ENCODE results near the gene MYD88. TPM values are rescaled to one million over a fixed set of nuclear protein-coding genes. Genes with fewer than 3 reads are reported as not detected.

MYD88 gene
- total RNA-seq, 6 donors from 2014 or later = 38.1 to 116 (median 83.3) TPM

- ATAC-seq (ENCODE audit: low FRiP score in 2 of 2) (no peak), DNase-seq (no peak)
- no peaks in the 10 kb centered on the region for H3K27me3 ChIP-seq
- H3K9me3 ChIP-seq = no peaks in the 10 kb centered on the region
- H3K27ac ChIP-seq = no peak overlapping the region
- H3K36me3 ChIP-seq = no peaks in the 10 kb centered on the region
- H3K4me1 ChIP-seq = peaks cover 0 to 3% (median 0%) of the 10 kb centered on the region in 4 donors
- 81 to 86% methylated on average over 3 to 6 of the region's 6 CpGs for WGBS, 2 donors
- H3K4me3 ChIP-seq = no peak overlapping the region
- TF ChIP-seq POLR2AphosphoS5 (IDR thresholded peaks at IDR 0.05) = no peak
- TF ChIP-seq POLR2A (IDR thresholded peaks at IDR 0.05) = no peak
- TF ChIP-seq, protein P1, sequence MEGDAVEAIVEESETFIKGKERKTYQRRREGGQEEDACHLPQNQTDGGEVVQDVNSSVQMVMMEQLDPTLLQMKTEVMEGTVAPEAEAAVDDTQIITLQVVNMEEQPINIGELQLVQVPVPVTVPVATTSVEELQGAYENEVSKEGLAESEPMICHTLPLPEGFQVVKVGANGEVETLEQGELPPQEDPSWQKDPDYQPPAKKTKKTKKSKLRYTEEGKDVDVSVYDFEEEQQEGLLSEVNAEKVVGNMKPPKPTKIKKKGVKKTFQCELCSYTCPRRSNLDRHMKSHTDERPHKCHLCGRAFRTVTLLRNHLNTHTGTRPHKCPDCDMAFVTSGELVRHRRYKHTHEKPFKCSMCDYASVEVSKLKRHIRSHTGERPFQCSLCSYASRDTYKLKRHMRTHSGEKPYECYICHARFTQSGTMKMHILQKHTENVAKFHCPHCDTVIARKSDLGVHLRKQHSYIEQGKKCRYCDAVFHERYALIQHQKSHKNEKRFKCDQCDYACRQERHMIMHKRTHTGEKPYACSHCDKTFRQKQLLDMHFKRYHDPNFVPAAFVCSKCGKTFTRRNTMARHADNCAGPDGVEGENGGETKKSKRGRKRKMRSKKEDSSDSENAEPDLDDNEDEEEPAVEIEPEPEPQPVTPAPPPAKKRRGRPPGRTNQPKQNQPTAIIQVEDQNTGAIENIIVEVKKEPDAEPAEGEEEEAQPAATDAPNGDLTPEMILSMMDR (IDR thresholded peaks at IDR 0.05) = no peak
- TF ChIP-seq EP300 (IDR thresholded peaks at IDR 0.05) = no peak
Observed at GRCh38 chr3:38095669-38096483, 42.6 kb upstream of the MYD88 start.

DNA sequence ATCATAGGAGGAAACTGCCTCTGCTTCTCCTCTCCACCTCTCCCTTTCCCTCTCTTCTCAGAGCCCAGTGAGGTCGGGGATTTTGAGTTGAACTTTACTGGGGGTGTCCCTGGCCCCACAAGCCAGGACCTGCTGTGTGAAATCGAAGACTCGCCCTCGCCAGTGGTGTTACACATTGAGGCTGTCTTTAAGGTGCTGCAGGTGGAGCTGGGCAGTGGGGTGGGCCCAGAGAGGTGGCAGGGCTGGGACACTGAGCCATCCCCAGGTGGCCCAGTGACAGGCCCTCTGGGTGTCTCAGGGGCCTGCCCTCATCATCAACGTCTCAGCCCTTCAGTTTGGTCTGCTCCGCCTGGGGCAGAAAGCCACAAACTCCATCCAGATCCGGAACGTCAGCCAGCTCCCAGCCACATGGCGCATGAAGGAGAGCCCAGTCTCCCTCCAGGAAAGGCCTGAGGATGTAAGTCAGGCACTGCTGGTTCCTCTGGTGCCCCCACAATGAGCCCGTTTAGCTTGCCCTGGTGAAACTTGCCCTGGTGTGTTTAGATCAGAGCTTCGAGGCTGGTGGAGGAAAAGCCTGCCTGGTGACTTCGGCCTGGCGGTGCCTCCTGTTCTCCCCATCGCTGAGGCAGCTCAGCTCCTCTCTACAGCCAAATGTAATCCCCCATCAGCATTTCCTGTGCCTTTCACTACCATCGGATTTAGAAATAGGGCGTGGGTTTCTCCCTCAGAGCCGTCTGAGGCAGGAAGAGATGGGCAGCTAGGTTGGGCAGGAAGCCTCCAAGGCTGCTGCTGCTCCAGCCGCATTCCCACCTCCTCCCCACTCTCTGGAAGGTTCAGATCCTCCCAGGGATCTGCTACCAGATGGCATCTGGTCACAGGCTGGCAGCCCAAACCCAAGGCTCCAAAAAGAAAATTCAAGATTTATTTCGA is 40.8 kb upstream of the MYD88 start:
- DNase-seq = peak in 1 of 2 donors; percentile 44
- Histone ChIP-seq H3K27ac (no peak overlapping the region), H3K4me3 (no peak overlapping the region), H3K27me3 (no peaks in the 10 kb centered on the region), H3K9me3 (no peaks in the 10 kb centered on the region), H3K36me3 (no peaks in the 10 kb centered on the region), H3K4me1 (peaks cover 2 to 11% (median 7%) of the 10 kb centered on the region in 4 donors)
- TF ChIP-seq, protein P1 (IDR thresholded peaks at IDR 0.05) = no peak
- TF ChIP-seq POLR2AphosphoS5 (IDR thresholded peaks at IDR 0.05) = no peak
- no peak for TF ChIP-seq POLR2A (IDR thresholded peaks at IDR 0.05)
- TF ChIP-seq EP300 (IDR thresholded peaks at IDR 0.05) = no peak
- 67 to 82% methylated on average over 7 to 19 of the region's 19 CpGs for WGBS, 2 donors
- no peak for ATAC-seq (ENCODE audit: low FRiP score in 2 of 2)

GRCh38 chr3:38098376-38098723 is 40.1 kb upstream of the MYD88 start:
- DNase-seq (no peak), ATAC-seq (ENCODE audit: low FRiP score in 2 of 2) (no peak)
- Histone ChIP-seq H3K27me3 (no peaks in the 10 kb centered on the region), H3K27ac (no peak overlapping the region), H3K9me3 (no peaks in the 10 kb centered on the region), H3K36me3 (no peaks in the 10 kb centered on the region), H3K4me1 (peaks cover 4 to 15% (median 10%) of the 10 kb centered on the region in 4 donors), H3K4me3 (no peak overlapping the region)
- TF ChIP-seq POLR2AphosphoS5 (IDR thresholded peaks at IDR 0.05) (no peak), POLR2A (IDR thresholded peaks at IDR 0.05) (no peak)
- WGBS, 2 donors = 92 to 93% methylated on average over 9 of the region's 9 CpGs

DNA sequence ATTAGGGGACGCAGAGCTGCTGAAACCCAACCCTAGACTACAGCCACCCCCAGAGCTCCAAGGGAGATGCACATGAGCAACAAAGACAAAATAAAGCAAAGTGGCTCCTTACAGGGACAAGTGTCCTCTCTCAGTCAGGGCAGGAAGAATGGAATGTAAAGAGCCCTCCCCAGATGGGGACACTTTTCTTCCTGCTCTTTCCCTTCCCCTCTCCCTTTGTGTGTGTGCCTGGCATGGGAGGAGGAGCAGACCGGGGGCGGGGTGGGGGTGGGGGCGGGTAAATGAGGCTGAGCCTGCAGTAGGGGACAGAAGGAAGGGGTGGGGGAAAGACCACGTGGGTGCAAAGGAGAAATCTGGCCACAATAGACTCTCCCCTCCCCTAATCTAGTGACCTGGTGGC is 38.9 kb upstream of the MYD88 start:
- TF ChIP-seq POLR2A (IDR thresholded peaks at IDR 0.05) (no peak), EP300 (IDR thresholded peaks at IDR 0.05) (no peak), POLR2AphosphoS5 (IDR thresholded peaks at IDR 0.05) (no peak)
- TF ChIP-seq, protein P1 (IDR thresholded peaks at IDR 0.05) = no peak
- Histone ChIP-seq H3K4me1 (peaks cover 4 to 15% (median 10%) of the 10 kb centered on the region in 4 donors), H3K27ac (no peak overlapping the region), H3K36me3 (no peaks in the 10 kb centered on the region), H3K27me3 (no peaks in the 10 kb centered on the region), H3K4me3 (no peak overlapping the region), H3K9me3 (no peaks in the 10 kb centered on the region)
- no peak for ATAC-seq (ENCODE audit: low FRiP score in 2 of 2)
- WGBS, 2 donors = 33 to 40% methylated on average over 2 to 5 of the region's 5 CpGs
- DNase-seq = no peak

GRCh38 chr3:38100498-38100897 is 38.0 kb upstream of the MYD88 start:
- TF ChIP-seq, protein P1 (IDR thresholded peaks at IDR 0.05) = no peak
- no peak for TF ChIP-seq POLR2AphosphoS5 (IDR thresholded peaks at IDR 0.05)
- TF ChIP-seq EP300 (IDR thresholded peaks at IDR 0.05) = no peak
- TF ChIP-seq POLR2A (IDR thresholded peaks at IDR 0.05) = no peak
- H3K36me3 ChIP-seq = no peaks in the 10 kb centered on the region
- H3K9me3 ChIP-seq = no peaks in the 10 kb centered on the region
- no peak overlapping the region for H3K27ac ChIP-seq
- no peak for DNase-seq
- no peak overlapping the region for H3K4me3 ChIP-seq
- no peaks in the 10 kb centered on the region for H3K27me3 ChIP-seq
- H3K4me1 ChIP-seq = peaks cover 4 to 15% (median 10%) of the 10 kb centered on the region in 4 donors
- ATAC-seq (ENCODE audit: low FRiP score in 2 of 2) = no peak
- WGBS, 2 donors = 89 to 90% methylated on average over 3 of the region's 3 CpGs
